ENCODE measurements around the gene SLC24A3.
A peak's percentile ranks its signal among the peaks of the same experiment; 100 is the strongest.

The SLC24A3 gene

DNA sequence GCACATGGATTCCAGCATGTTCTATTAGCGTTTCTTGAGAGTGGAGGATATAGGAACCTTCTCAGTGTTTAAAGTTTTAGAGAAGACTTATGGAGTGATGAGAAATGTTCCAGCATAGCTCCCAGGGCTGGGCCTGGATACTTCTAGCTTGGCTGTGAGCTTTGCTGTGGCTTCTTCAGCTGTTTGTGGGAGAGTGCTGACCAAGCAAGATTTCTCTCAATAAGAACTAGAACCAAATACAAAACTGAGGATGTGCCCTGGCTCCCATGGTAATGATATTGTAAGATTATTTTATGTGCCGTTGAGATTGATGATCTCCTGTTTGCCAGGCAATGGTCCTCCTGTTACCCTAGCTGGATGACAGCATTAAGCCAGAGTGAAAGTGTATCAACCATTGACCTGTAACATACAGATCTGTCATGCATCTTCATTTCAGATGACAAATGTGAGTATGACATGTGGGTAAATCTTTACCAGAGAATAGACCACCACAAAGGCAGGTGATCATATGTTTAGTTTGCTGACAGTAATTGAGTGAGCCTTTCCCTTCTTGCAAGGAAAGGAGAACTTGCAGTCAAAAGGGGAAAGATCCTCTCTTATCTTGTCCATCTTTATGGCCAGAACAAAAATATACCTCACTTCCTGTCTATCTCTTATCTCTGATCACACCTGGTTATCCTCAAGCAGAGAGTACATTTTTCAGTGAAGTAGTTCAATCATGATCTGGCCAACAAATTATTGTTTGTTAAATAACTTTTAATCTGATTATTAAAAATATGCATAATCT lies 180.1 kb downstream of the SLC24A3 start:
- DNase-seq (ENCODE audit: low spot score) = no peak

DNA sequence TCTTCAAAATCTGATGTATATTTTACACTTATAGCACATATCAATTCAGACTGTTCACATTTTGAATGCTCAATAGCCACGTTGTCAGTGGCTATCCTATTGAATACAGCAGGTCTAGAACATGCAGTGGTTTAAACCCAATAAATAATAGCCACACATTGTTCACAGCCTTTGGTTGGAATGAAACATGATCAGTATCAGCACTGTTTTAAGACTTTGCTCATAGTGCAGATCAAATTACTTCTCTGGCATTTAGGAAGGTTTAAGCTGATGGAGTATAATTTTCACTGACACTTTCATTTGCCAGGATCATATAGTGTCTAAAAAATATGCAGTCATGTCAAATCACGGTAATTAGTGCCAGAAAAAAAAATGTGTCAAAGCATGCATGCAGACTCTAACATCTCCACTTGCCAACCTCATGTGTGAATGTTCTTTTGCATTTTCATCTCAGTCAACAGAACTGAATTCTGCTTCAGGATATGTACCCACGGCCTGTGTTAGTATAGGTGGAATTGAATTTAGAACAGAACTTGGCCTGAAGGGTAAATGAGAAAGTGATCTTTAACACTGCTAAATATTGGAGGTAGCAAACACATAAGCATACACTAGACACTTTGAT lies 184.1 kb downstream of the SLC24A3 start:
- no peak for DNase-seq (ENCODE audit: low spot score)

DNA sequence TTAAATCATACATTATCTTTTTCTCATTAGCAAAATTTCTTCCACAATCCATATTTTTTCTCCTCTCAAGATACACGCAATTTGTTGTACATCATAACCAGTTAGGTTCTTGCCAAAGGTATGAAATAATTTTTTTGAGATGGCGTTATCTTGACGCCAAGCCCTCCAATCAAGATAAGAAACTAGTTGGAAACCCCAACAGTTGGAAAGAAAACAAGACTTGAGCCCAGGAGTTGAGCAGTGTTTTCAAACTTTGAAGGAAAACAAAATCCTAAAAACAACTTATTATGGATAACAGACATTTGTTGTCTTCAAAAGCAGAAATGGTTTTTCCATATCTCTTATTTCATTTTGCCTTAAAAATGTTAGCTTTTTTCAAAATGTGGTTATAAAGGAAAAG lies 184.8 kb downstream of the SLC24A3 start:
- DNase-seq (ENCODE audit: low spot score) = no peak

DNA sequence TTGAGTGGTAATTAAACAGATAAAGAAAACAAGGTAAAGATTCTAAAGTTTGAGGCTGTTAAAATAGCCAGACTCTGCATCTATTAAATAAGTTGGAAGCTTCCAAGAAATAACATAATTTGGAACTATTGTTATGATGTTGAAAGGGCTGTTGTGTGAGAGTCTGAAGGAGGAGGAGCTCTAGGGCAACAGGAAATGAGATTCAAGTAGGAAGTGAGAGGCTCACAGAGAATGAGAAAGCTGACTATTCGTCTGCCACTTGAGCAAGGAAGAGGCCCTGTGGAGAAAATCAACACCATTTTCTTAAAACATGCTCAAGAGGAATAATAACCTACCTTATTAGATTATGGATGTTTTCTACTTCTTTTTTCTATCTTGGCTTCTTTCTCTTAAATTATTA lies 185.2 kb downstream of the SLC24A3 start:
- no peak for DNase-seq (ENCODE audit: low spot score)

DNA sequence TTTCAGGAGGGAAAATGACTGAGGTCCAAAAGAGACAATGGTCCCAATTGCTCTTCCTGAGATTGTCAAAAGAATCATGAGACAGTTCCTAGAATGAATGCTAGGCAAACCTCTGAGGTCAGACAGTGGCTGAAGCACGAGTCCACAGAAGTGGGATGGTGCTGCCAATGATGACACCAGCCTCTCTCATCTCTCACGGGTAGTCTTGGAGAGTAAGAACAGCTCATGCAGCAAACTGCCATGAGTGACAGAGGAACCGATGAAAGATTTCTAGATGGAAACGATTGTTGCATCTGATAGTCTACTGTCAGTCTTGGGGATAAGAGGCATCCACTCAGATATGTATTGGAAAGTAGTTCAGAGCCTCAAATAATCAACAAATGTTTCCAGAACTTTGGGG lies 188.7 kb downstream of the SLC24A3 start:
- DNase-seq (ENCODE audit: low spot score) = no peak

DNA sequence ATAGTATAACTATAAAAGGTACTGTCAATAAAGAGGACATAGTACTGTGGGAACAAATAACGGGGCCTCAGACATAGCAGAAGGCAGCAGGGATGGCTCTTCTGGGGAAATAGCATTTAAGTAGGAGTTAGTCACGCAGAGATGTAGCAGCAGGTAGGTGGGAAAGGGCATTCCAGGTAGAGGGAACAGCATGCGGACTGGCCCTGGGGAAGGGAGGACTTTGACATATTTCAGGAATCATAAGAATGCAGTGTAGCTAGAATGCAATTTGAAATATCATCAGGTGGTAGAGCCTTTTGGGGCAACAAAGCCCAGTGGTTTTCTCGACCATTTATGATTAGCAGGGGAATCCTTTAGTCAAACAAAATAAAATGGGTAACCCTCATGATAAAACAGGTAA lies 191.1 kb downstream of the SLC24A3 start:
- DNase-seq (ENCODE audit: low spot score) = no peak

DNA sequence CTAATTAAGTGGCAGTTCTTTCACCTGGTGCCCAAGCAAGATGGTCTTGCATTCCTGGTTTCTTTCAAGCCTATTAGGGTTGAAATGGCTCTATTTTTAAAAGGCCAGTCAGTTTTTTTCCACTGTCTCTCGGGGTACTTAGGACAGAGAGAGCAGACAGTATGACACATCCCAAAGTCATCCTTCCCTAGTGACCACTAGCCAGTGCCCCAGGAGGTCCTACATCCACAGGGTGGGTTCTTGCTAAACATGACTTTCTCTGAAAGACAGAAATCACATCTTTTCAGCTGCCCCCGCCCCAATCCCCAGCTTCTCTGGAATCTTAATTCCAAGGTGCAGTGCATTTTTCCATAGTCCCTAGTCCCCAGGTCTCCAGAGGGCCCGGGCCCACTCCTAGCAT lies 192.4 kb downstream of the SLC24A3 start:
- DNase-seq (ENCODE audit: low spot score) = no peak

DNA sequence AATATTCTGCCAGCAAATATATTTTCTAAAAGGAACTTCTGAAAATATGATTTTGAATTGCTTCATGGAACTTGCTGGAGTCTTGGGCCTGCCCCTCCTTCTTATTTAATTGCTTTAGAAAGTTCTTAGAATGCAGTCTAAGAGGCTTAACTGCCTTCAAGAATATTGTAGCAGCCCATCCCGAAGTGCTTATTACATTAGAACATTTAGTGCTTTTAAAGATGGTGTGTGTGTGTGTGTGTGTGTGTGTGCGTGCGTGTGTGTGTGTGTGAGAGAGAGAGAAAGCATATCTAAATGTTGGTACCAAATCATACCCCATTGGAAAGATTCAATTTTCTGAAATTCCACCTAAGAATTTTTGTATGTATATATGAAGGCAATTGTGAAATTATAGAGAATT lies 193.5 kb downstream of the SLC24A3 start:
- no peak for DNase-seq (ENCODE audit: low spot score)

DNA sequence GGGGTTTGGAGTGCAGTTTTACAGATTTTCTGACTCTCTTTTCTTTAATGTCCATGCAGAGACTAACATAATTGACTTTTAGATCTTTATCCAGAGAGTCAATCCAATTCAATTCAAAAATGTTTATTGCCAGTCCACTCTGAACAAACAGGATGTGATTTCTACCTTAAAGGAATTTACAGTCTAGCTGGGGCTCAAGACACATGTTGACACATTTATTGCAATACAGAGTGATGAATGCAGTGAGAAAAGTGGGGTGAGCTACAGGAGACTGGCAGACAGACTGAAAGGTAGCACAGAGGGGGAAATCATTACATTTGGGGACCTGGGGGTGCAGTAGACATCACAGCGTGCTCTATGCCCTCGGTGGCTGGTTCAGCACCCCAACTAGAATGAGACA lies 193.9 kb downstream of the SLC24A3 start:
- no peak for DNase-seq (ENCODE audit: low spot score)

DNA sequence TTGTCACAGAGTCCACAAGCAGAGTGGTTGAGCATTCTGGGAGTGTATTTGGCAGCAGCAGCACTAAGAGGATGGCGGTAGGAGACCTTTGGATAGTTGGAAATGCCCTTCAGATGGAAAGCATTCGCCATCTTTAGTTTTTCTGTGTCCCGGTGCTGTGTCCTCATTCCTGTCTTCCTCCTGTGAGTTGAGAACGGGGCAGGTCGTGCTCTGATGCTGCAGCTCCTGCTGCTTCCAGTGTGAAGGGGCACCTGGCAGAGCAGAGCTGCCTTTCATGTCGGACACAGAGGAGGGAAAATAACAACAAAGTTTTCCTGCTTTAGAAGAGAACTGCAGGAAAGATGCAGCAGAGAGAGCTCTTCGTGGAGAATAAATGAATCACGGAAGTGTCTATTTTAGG lies 194.8 kb downstream of the SLC24A3 start:
- no peak for DNase-seq (ENCODE audit: low spot score)

DNA sequence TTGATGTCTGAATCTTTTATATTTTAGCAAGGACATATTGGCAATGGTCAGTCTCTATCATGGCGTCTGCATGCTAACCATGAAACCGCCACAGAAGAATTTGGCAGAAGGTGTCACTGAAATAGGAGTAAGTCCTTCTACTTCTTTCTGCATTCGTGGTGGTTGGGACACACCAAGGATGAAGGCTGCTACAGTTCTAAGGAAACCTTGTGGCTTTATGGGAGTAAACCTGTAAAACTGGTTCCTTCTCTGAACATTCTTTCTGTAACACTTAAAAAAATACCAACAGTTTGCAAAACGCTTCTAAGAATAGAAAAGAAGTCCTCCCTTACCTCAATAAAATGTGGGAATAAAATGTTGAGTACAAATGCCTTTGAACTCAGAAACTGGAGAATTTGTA lies 195.3 kb downstream of the SLC24A3 start:
- no peak for DNase-seq (ENCODE audit: low spot score)

DNA sequence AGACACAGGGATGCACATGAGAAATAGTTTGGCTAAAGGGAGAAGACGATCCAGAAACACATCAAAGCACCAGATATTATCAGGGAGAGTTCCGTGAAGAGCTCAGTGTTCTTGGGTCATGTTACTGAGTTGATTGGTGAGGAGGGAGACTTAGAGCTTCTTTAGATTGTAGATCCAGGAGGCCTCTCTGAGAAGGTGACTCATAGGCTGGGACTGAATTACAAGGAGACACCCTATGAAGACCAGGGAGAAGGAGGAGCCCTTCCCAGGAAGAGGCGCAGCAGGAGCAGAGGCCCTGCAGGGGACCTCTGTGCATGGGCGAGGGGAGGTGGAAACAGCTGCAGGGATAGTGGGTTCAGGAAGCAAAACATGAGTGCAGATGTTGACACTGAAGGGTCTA lies 196.5 kb downstream of the SLC24A3 start:
- no peak for DNase-seq (ENCODE audit: low spot score)

DNA sequence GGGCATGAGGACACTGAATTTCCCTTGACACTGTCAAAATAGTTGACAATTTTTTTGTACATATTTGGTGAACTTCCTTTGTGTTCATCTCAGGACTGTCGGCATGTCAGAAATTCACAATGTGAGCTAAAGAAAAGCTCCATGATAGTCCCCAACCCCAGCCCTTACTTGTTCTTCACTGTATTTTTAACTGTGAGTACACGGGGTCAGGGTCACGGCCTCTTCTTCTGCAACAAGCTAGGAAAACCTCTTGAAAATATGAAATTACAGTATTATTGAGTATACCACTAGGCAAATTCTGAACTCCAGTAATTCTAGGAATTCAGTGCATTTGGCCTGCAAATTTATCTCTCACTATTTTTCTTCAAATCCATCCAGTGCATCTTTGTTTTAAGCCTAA lies 199.4 kb downstream of the SLC24A3 start:
- no peak for DNase-seq (ENCODE audit: low spot score)

DNA sequence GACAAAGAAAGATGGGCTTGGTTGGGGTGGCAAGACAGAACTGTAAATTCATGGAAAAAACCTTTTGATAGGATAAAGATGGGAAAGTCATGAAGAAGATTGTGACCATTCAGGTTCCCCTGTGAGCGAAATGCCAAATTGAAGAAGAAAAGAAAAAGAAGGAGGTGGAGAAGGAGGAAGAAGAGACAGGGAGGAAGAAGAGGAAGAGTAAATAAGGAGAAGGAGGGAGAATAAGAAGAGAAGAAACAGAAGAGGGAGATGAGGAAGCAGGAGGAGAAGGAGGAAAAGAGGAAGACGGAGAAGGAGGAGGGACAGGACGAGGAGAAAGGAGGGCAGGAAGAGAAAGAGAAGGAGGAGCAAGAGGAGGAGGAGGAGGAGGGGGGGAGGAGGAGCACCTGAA lies 199.8 kb downstream of the SLC24A3 start:
- DNase-seq (ENCODE audit: low spot score) = no peak

DNA sequence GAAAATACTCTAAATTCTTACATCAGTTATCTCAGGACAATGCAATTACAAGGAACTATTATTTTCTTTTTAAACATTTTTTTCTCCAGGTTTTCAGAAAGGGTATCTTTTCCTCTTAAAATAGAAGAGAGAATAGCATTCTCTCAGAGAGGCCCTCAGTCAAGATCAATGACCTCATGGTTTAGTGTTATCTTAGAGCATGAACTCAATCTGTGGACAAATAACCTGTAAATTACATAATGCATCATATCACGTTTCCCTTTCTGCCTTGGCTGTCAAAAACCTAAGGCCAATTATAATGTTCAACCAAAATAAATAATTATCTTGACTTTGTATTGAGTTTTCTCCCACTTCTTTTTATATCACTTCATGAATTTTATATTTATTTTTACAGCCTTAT lies 202.2 kb downstream of the SLC24A3 start:
- no peak for DNase-seq (ENCODE audit: low spot score)

DNA sequence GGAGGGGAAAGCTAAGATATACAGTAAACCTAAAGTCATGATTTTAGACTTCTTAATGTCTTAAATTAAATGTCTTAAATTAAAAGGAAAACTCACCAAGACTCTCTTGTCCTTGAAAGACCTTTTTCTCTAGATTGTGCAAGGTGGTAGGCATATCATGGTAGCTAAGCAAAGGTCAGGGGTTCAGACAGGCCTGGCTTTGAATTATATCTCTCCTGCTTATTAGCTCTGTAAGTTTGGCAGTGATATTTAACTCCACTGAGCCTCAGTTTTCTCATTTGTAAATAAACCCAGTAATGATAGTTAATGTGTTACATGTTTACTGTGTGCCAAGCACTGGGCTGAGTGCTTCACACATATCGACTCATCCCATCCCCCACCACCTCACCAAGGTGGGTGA lies 203.3 kb downstream of the SLC24A3 start:
- DNase-seq (ENCODE audit: low spot score) = no peak

DNA sequence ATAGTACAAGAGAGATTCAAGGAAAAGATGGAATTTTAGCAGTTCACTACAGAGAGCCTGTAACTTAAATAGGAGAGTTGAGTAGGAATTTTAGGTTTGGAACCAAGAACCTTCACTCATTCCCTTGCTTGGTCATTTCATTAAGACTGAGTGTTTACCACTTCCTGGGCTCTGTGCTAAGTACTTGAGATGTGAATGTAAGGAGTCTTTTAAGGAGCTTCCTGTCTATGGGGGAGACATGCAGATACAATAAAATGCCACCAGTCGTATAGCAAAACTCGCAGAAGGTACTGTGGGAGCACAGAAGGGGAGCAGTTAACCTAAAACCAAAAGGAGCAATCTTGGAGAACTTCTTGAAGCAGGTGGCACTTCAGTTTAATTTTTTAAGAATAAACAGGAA lies 204.2 kb downstream of the SLC24A3 start:
- no peak for DNase-seq (ENCODE audit: low spot score)

DNA sequence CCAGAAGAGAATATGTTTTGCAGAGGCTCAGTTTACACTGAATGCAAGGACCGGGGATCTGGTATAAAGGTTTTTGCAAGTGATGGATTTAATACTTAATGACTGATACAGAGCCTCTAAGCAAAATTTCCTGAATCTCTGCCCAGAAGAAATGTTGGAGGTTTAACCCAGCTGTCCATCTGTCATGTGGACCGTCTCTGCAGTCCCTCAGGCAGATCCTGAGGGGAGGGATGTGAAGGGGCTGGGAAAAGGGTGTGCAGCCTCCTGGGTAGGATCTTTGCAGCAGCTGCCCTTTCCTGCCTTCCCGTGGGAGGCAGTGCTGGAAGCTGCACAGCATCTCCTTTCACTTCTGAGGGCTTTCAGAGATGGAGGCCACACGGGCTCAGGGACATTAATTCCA lies 207.0 kb downstream of the SLC24A3 start:
- no peak for DNase-seq (ENCODE audit: low spot score)

DNA sequence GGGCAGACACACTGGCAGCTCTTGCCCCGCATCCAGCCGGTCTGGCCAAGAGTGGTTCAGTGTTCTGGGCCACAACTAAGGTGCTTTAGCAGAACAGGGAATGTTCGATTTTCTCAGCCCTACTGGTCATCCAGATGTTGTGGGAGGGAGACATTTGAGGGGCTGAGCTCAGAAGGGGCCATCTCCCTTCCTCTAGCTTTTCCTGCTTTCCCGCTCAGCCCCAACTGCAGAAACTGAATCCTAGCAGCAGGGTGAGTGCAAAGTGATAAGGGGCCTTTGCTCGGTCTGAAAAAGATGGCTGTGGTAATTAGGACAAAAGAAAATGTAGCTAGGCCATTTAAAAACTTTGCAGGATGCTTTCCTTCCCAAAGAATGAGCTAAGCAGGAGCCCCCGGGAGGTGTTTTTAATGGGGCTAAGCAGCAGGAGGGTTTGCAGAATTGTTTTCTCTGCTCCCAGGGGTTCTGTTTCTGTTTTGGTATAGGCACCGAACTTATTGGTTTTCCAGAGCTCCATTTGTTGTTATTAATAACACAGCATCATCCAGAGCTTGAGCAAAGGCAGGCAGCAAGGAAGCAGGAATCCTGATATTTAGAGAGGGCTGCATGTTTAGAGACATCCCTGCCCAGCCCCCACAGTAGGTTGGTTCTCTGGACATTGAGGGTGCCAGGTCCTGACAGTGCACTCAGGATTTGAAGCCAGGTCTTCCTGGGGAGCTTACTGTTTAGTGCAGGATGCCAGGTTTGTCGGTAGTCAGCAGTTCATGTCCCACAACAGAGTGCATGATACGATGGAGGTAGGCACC lies 210.9 kb downstream of the SLC24A3 start:
- no peak for DNase-seq (ENCODE audit: low spot score)

DNA sequence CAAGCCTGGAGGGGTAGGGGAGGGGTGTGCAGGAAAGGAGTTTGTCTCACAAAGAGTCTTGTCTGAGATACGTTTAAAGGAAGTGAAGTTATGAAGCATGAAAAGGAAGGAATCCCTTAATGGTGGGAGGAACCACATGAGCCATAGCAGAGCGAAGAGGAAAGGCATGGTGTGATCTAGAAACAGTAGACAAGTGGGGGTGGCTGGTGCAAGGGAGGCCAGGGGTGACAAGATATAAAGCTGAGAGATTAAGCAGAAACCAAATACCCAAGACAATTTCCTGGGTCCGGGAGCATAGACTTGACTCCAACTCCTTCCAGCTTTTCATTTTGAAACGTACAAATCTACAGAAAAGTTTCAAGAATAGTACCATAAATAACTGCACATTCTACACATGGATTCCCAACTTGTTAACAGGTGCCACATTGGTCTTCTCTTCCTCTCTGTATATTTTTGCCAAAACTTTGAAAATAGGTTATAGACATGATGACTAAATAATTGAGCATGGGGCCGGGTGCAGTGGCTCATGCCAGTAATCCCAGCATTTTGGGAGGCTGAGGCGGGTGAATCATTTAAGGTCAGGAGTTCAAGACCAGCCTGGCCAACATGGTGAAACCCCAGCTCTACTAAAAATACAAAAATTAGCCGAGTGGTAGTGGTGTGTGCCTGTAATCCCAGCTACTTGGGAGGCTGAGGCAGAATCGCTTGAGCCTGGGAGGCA lies 211.6 kb downstream of the SLC24A3 start:
- DNase-seq (ENCODE audit: low spot score) = no peak

DNA sequence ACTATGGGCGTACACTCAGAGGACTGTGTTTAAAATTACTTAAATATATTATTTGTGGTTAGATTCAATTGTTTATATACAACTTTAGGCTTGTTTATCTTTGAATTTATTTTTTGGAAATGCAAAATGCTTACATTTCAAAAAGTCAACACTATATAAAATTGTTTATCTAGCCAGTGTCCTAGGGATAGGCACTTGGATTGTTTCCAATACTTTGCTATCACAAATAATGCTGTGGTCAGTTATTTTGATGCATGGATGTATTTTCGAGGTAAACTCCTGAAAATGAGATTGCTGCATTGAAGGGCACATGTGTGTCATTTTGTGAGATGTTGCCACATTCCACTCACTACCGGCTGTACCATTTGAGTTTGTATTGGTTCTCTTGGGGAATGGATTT lies 213.9 kb downstream of the SLC24A3 start:
- no peak for DNase-seq (ENCODE audit: low spot score)

DNA sequence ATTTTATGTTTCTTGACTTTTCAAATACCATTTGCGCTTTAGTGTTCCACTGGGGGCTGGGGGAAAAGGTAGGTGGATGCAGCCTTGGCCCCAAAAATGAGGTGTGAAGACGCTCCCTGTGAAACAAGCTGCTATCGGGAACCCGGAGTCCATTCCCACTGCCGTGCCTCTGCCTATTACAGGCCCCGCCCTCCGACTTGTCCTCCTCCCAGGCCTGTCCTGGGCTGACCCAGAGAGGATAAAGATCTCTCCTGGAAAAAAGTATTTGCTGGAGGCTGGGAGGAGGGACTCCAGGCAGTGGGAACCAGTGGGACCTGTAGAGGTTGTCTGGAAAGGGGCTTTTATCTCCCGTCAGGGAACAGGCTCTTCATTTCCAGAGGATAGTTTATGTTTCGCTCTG lies 215.0 kb downstream of the SLC24A3 start:
- no peak for DNase-seq (ENCODE audit: low spot score)

DNA sequence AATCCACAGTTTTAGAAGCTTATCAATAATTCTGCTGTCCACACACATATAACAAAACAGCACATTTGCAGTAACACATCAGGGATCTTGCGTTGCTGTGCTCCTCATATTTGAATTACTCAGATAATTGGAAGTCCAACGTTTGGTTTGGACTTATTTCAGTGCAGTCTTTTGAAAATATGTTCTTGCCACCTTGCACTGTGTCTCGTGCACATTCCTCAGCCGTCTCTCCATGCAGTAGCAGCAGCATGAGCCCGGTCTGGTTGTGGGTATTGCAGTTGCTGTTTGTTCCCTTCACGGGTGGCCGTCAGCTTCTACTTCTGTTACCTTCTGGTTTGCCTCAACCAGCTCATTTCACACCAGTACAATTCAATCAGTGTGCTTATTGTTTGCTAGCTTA lies 215.5 kb downstream of the SLC24A3 start:
- peak; percentile 12 for DNase-seq (ENCODE audit: low spot score)
